GM23338 (cell line): ENCODE data around the gene SORD. TPM values are rescaled to one million over a fixed set of nuclear protein-coding genes. Genes with fewer than 3 reads are reported as not detected.

Experiments
- ATAC-seq: fragments of 200-7000 bp; cut with Tn5 transposase; 3 replicates; pipeline ENCODE4 v1.9.1; 2020
- DNase-seq: peaks from one replicate; pipeline ENCODE4 v3.0.0-alpha.2; 2015; ENCODE audit warnings: low spot score
- H2AFZ ChIP-seq: fragments of 200-600 bp; sonication (generic); 2 replicates; pipeline ENCODE4 v1.8.0; 2016; ENCODE audit warnings: antibody characterized with exemption, mild to moderate bottlenecking, moderate library complexity
- H3F3A ChIP-seq: fragments of 200-600 bp; sonication (generic); replicated peaks from 2 replicates; pipeline ENCODE4 v1.8.0; 2017; ENCODE audit warnings: antibody characterized with exemption, mixed run types, low read depth
- H3K27ac ChIP-seq: fragments of 200-600 bp; sonication (generic); 2 replicates; pipeline ENCODE4 v1.6.1; 2016; ENCODE audit warnings: low read depth
- H3K27me3 ChIP-seq: fragments of 200-600 bp; sonication (generic); 2 replicates; pipeline ENCODE4 v1.8.0; 2016; ENCODE audit warnings: mild to moderate bottlenecking, mixed run types, moderate library complexity; ENCODE audit not compliant: insufficient read depth
- H3K36me3 ChIP-seq: fragments of 200-600 bp; sonication (generic); 2 replicates; pipeline ENCODE4 v1.8.0; 2016; ENCODE audit warnings: mild to moderate bottlenecking; ENCODE audit not compliant: insufficient read depth
- H3K4me1 ChIP-seq: fragments of 200-600 bp; sonication (generic); 2 replicates; pipeline ENCODE4 v1.8.0; 2016; ENCODE audit warnings: mild to moderate bottlenecking, moderate library complexity; ENCODE audit not compliant: insufficient read depth
- H3K4me2 ChIP-seq: fragments of 200-600 bp; sonication (generic); 2 replicates; pipeline ENCODE4 v1.7.1; 2017; ENCODE audit warnings: mixed run types
- H3K4me3 ChIP-seq: fragments of 200-600 bp; sonication (generic); 2 replicates; pipeline ENCODE4 v1.6.1; 2016; ENCODE audit warnings: mixed run types
- H3K79me2 ChIP-seq: fragments of 200-600 bp; sonication (generic); replicated peaks from 2 replicates; pipeline ENCODE4 v1.8.0; 2017; ENCODE audit warnings: mild to moderate bottlenecking; ENCODE audit not compliant: insufficient read depth
- H3K9me2 ChIP-seq: fragments of 200-600 bp; sonication (generic); 2 replicates; pipeline ENCODE4 v1.8.0; 2017; ENCODE audit not compliant: insufficient read depth
- H4K20me1 ChIP-seq: fragments of 200-600 bp; sonication (generic); replicated peaks from 2 replicates; pipeline ENCODE4 v1.8.0; 2017; ENCODE audit warnings: mild to moderate bottlenecking; ENCODE audit not compliant: insufficient read depth
- H3K27ac Mint-ChIP-seq: 2 replicates; pipeline ENCODE4 v1.8.0; 2020; ENCODE audit warnings: inconsistent platforms, mild to moderate bottlenecking, moderate library complexity, mixed read lengths
- H3K27me3 Mint-ChIP-seq: 3 replicates; pipeline ENCODE4 v1.8.0; 2022; ENCODE audit warnings: low read depth, mild to moderate bottlenecking, moderate library complexity, mixed read lengths, inconsistent platforms; ENCODE audit not compliant: insufficient read depth, poor library complexity
- H3K36me3 Mint-ChIP-seq: 3 replicates; pipeline ENCODE4 v1.8.0; 2021; ENCODE audit warnings: low read depth, mild to moderate bottlenecking, inconsistent platforms, moderate library complexity, mixed read lengths
- H3K4me1 Mint-ChIP-seq: 3 replicates; pipeline ENCODE4 v1.8.0; 2020; ENCODE audit warnings: mild to moderate bottlenecking, inconsistent platforms, mixed read lengths
- H3K4me3 Mint-ChIP-seq: 3 replicates; pipeline ENCODE4 v1.8.0; 2021; ENCODE audit warnings: moderate library complexity, mild to moderate bottlenecking, inconsistent platforms, mixed read lengths
- H3K9me3 Mint-ChIP-seq: 3 replicates; pipeline ENCODE4 v1.8.0; 2020; ENCODE audit warnings: moderate library complexity, mild to moderate bottlenecking, inconsistent platforms, mixed read lengths
- CREB1 ChIP-seq: fragments of 250-450 bp; sonication (Bioruptor Pico); IDR thresholded peaks from 2 replicates; pipeline ENCODE4 v1.5.0; 2020; ENCODE audit warnings: low read depth, mild to moderate bottlenecking, moderate library complexity
- EZH2 ChIP-seq: fragments of 200-600 bp; sonication (generic); IDR thresholded peaks from one replicate; pipeline ENCODE4 v1.8.0; 2017; ENCODE audit warnings: antibody characterized with exemption, mild to moderate bottlenecking, low read depth; ENCODE audit not compliant: unreplicated experiment
- JUNB ChIP-seq: IDR thresholded peaks from one replicate; pipeline ENCODE4 v1.6.1; 2016; ENCODE audit warnings: antibody characterized with exemption; ENCODE audit not compliant: unreplicated experiment
- NANOG ChIP-seq: IDR thresholded peaks from 2 replicates; pipeline ENCODE4 v1.6.1; 2016; ENCODE audit warnings: antibody characterized with exemption, borderline replicate concordance
- POLR2AphosphoS5 ChIP-seq: IDR thresholded peaks from 2 replicates; pipeline ENCODE4 v1.6.1; 2016; ENCODE audit warnings: antibody characterized with exemption, low read depth
- STAT1 ChIP-seq: IDR thresholded peaks from one replicate; pipeline ENCODE4 v1.6.1; 2016; ENCODE audit warnings: antibody characterized with exemption; ENCODE audit not compliant: unreplicated experiment
- ZNF114 ChIP-seq: fragments of 250-450 bp; sonication (Bioruptor Pico); IDR thresholded peaks from 2 replicates; pipeline ENCODE4 v1.5.0; 2020; ENCODE audit warnings: mild to moderate bottlenecking, moderate library complexity
- polyA plus RNA-seq: library from polyadenylated mRNA; unstranded; fragments of >200 nt; fragmentation: Nextera tagmentation; extraction: Ambion mirVana; gene quantifications from 2 replicates; pipeline ENCODE4 v1.2.1, GENCODE V29; 2016
- total RNA-seq: library from RNA; depleted of rRNA; stranded (reverse); fragments of >200 nt; shearing (Covaris generic); gene quantifications from 2 replicates; pipeline ENCODE4 v1.2.3, GENCODE V29; 2014
- TF ChIP-seq, protein P1 (sequence below): IDR thresholded peaks from one replicate; pipeline ENCODE4 v1.6.1; 2018; ENCODE audit warnings: antibody characterized with exemption; ENCODE audit not compliant: unreplicated experiment
- TF ChIP-seq, protein P2 (sequence below): fragments of 250-450 bp; sonication (Bioruptor Pico); IDR thresholded peaks from 2 replicates; pipeline ENCODE4 v1.5.0; 2020; ENCODE audit warnings: mild to moderate bottlenecking, moderate library complexity
- TF ChIP-seq, protein P3 (sequence below), 2 experiments: fragments of 200-600 bp in 1 of 2; sonication (generic) in 1 of 2; conservative IDR thresholded peaks; 2 replicates each; pipeline versions ENCODE4 v1.5.1 to v1.6.1; 2016 to 2017; ENCODE audit warnings: antibody characterized with exemption in 2 of 2, low read depth in 2 of 2, mild to moderate bottlenecking in 2 of 2, moderate library complexity in 1 of 2
- TF ChIP-seq, protein P4 (sequence below): IDR thresholded peaks from 2 replicates; pipeline ENCODE4 v1.6.1; 2016; ENCODE audit warnings: antibody characterized with exemption

The SORD gene
- total and polyA plus RNA-seq, 2 experiments from 2014 or later, result 12.5 to 55.0 TPM

DNA sequence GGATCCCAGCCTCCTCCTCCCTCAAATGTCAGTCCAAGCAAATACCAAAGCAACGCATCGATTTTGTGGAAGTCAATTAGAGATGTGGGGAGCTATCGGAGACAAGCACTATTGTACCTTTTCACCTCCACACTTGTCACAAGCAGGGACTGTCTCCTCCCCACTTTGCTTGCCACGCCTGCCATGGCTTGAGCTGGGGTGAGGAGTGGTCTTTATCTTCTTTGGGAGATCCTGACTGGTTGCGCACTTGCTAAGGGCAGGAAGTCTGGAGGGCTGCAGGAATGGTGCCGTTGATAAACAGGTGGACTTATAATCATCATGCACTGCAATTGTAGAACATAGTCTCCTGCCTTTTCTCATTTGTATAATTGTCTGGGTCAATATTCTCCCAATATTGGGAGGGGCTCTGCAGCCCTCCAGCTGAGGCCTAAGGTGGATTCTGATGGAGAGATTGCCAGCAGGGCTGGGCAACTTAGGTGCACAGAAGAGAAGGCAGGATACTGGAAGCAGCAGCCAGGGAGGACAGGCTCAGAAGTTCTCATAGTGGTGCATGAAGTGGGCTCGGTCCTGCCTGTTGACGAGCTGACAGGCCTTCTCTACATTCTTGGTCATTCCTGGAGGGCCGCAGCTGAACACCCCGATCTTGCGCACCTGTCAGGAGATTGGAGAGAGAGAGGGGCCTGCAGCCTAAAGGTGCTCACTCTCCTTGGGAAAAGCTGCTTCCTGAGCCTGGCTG is 70.8 kb downstream of the SORD start (continued):
- TF ChIP-seq, protein P1, sequence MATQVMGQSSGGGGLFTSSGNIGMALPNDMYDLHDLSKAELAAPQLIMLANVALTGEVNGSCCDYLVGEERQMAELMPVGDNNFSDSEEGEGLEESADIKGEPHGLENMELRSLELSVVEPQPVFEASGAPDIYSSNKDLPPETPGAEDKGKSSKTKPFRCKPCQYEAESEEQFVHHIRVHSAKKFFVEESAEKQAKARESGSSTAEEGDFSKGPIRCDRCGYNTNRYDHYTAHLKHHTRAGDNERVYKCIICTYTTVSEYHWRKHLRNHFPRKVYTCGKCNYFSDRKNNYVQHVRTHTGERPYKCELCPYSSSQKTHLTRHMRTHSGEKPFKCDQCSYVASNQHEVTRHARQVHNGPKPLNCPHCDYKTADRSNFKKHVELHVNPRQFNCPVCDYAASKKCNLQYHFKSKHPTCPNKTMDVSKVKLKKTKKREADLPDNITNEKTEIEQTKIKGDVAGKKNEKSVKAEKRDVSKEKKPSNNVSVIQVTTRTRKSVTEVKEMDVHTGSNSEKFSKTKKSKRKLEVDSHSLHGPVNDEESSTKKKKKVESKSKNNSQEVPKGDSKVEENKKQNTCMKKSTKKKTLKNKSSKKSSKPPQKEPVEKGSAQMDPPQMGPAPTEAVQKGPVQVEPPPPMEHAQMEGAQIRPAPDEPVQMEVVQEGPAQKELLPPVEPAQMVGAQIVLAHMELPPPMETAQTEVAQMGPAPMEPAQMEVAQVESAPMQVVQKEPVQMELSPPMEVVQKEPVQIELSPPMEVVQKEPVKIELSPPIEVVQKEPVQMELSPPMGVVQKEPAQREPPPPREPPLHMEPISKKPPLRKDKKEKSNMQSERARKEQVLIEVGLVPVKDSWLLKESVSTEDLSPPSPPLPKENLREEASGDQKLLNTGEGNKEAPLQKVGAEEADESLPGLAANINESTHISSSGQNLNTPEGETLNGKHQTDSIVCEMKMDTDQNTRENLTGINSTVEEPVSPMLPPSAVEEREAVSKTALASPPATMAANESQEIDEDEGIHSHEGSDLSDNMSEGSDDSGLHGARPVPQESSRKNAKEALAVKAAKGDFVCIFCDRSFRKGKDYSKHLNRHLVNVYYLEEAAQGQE, result no peak
- no peak for TF ChIP-seq JUNB
- no peak for TF ChIP-seq NANOG
- TF ChIP-seq POLR2AphosphoS5, result no peak
- no peak for TF ChIP-seq ZNF114 (CRISPR knock-in tag)
- no peak for TF ChIP-seq CREB1 (CRISPR knock-in tag)
- TF ChIP-seq STAT1, result no peak

DNA sequence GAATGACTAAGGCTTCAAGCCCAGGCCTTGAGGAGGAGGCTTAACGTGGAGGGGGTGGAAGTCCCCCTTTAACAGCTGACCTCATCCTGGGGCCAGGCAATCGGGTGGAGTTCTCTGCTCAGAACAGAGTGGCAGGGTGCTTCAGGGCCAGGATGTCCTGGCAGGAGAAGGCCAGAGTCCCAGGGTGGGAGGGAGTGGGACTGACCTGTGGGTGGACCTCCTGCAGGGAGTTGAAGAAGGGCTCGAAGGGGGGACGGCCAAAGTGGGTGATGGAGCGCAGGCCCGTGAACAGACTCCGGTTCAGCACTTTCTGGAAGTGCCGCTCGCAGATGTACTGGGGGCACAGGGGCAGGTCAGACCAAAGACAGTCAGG is 71.3 kb downstream of the SORD start:
- no peaks in the 10 kb centered on the region for H3K9me2 ChIP-seq
- Mint-ChIP-seq H3K4me3 (no peak overlapping the region), H3K9me3 (no peaks in the 10 kb centered on the region; the same call in 2 of the 3 replicates), H3K27ac (no peak overlapping the region), H3K36me3 (no peaks in the 10 kb centered on the region), H3K27me3 (peaks cover 2% of the 10 kb centered on the region), H3K4me1 (no peaks in the 10 kb centered on the region)
- ATAC-seq (no peak), DNase-seq (no peak)
- H3K27me3 ChIP-seq, result no peaks in the 10 kb centered on the region
- H3K4me3 ChIP-seq, result no peak overlapping the region
- H3K79me2 ChIP-seq, result no peaks in the 10 kb centered on the region
- H3K27ac ChIP-seq, result no peak overlapping the region
- H2AFZ ChIP-seq, result no peak overlapping the region
- H4K20me1 ChIP-seq, result no peaks in the 10 kb centered on the region
- no peaks in the 10 kb centered on the region for H3F3A ChIP-seq
- H3K36me3 ChIP-seq, result no peaks in the 10 kb centered on the region
- no peak overlapping the region for H3K4me2 ChIP-seq
- H3K4me1 ChIP-seq, result no peaks in the 10 kb centered on the region
- no peak for TF ChIP-seq EZH2
- TF ChIP-seq, protein P2, sequence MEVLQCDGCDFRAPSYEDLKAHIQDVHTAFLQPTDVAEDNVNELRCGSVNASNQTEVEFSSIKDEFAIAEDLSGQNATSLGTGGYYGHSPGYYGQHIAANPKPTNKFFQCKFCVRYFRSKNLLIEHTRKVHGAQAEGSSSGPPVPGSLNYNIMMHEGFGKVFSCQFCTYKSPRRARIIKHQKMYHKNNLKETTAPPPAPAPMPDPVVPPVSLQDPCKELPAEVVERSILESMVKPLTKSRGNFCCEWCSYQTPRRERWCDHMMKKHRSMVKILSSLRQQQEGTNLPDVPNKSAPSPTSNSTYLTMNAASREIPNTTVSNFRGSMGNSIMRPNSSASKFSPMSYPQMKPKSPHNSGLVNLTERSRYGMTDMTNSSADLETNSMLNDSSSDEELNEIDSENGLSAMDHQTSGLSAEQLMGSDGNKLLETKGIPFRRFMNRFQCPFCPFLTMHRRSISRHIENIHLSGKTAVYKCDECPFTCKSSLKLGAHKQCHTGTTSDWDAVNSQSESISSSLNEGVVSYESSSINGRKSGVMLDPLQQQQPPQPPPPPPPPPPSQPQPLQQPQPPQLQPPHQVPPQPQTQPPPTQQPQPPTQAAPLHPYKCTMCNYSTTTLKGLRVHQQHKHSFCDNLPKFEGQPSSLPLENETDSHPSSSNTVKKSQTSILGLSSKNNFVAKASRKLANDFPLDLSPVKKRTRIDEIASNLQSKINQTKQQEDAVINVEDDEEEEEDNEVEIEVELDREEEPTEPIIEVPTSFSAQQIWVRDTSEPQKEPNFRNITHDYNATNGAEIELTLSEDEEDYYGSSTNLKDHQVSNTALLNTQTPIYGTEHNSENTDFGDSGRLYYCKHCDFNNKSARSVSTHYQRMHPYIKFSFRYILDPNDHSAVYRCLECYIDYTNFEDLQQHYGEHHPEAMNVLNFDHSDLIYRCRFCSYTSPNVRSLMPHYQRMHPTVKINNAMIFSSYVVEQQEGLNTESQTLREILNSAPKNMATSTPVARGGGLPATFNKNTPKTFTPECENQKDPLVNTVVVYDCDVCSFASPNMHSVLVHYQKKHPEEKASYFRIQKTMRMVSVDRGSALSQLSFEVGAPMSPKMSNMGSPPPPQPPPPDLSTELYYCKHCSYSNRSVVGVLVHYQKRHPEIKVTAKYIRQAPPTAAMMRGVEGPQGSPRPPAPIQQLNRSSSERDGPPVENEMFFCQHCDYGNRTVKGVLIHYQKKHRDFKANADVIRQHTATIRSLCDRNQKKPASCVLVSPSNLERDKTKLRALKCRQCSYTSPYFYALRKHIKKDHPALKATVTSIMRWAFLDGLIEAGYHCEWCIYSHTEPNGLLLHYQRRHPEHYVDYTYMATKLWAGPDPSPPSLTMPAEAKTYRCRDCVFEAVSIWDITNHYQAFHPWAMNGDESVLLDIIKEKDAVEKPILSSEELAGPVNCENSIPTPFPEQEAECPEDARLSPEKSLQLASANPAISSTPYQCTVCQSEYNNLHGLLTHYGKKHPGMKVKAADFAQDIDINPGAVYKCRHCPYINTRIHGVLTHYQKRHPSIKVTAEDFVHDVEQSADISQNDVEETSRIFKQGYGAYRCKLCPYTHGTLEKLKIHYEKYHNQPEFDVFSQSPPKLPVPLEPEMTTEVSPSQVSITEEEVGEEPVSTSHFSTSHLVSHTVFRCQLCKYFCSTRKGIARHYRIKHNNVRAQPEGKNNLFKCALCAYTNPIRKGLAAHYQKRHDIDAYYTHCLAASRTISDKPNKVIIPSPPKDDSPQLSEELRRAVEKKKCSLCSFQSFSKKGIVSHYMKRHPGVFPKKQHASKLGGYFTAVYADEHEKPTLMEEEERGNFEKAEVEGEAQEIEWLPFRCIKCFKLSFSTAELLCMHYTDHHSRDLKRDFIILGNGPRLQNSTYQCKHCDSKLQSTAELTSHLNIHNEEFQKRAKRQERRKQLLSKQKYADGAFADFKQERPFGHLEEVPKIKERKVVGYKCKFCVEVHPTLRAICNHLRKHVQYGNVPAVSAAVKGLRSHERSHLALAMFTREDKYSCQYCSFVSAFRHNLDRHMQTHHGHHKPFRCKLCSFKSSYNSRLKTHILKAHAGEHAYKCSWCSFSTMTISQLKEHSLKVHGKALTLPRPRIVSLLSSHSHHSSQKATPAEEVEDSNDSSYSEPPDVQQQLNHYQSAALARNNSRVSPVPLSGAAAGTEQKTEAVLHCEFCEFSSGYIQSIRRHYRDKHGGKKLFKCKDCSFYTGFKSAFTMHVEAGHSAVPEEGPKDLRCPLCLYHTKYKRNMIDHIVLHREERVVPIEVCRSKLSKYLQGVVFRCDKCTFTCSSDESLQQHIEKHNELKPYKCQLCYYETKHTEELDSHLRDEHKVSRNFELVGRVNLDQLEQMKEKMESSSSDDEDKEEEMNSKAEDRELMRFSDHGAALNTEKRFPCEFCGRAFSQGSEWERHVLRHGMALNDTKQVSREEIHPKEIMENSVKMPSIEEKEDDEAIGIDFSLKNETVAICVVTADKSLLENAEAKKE (CRISPR knock-in tag), result no peak
- TF ChIP-seq, protein P3, sequence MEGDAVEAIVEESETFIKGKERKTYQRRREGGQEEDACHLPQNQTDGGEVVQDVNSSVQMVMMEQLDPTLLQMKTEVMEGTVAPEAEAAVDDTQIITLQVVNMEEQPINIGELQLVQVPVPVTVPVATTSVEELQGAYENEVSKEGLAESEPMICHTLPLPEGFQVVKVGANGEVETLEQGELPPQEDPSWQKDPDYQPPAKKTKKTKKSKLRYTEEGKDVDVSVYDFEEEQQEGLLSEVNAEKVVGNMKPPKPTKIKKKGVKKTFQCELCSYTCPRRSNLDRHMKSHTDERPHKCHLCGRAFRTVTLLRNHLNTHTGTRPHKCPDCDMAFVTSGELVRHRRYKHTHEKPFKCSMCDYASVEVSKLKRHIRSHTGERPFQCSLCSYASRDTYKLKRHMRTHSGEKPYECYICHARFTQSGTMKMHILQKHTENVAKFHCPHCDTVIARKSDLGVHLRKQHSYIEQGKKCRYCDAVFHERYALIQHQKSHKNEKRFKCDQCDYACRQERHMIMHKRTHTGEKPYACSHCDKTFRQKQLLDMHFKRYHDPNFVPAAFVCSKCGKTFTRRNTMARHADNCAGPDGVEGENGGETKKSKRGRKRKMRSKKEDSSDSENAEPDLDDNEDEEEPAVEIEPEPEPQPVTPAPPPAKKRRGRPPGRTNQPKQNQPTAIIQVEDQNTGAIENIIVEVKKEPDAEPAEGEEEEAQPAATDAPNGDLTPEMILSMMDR (conservative IDR thresholded peaks at IDR 0.05; ENCODE audit: low read depth in 2 of 2), result no peak
- no peak for TF ChIP-seq POLR2AphosphoS5
- no peak for TF ChIP-seq JUNB
- TF ChIP-seq ZNF114 (CRISPR knock-in tag), result no peak
- TF ChIP-seq STAT1, result no peak
- TF ChIP-seq, protein P4, sequence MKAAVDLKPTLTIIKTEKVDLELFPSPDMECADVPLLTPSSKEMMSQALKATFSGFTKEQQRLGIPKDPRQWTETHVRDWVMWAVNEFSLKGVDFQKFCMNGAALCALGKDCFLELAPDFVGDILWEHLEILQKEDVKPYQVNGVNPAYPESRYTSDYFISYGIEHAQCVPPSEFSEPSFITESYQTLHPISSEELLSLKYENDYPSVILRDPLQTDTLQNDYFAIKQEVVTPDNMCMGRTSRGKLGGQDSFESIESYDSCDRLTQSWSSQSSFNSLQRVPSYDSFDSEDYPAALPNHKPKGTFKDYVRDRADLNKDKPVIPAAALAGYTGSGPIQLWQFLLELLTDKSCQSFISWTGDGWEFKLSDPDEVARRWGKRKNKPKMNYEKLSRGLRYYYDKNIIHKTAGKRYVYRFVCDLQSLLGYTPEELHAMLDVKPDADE, result no peak
- no peak for TF ChIP-seq NANOG
- no peak for TF ChIP-seq CREB1 (CRISPR knock-in tag)
